ENCODE measurements around the gene SMYD5. TPM values are rescaled to one million over a fixed set of nuclear protein-coding genes. Genes with fewer than 3 reads are reported as not detected.
"Not testable (repeated sequence)": the region's sequence is repeated elsewhere in the genome, so short reads cannot be mapped to it uniquely, and the experiment has no call there.

Gene SMYD5
- total RNA-seq (2014; rRNA removed; shearing (Covaris generic); ENCODE audit: low replicate concordance): 26.2 and 57.3 TPM in 2 replicates

GRCh38 chr2:73214120-73215035 is at the start of gene SMYD5:
SMYD5 (plus strand) TSS chr2:73214245; CDS start chr2:73214267, 22 bp downstream.
- peak; percentile 87 for DNase-seq

GRCh38 chr2:73165978-73166377 is 48.1 kb upstream of the SMYD5 start:
- not testable (repeated sequence) for H3K27me3 ChIP-seq, H3K4me3 ChIP-seq, H3K9me3 ChIP-seq, H3K36me3 ChIP-seq, DNase-seq

More at GRCh38 chr2:73214120-73215035, at the start of gene SMYD5:
- Histone ChIP-seq H3K36me3 (peaks cover 7% of the 10 kb centered on the region), H3K27me3 (no peaks in the 10 kb centered on the region), H3K4me3 (peak within 1 kb of the TSS; percentile 92), H3K9me3 (no peaks in the 10 kb centered on the region)

- not testable (repeated sequence) for H3K36me3 ChIP-seq, H3K27me3 ChIP-seq, DNase-seq, H3K9me3 ChIP-seq, H3K4me3 ChIP-seq
Observed at GRCh38 chr2:73166813-73167212, 47.2 kb upstream of the SMYD5 start.

- H3K27me3 ChIP-seq, H3K4me3 ChIP-seq, H3K36me3 ChIP-seq, DNase-seq, H3K9me3 ChIP-seq: not testable (repeated sequence)
Observed at GRCh38 chr2:73168348-73168747, 45.7 kb upstream of the SMYD5 start.

GRCh38 chr2:73170341-73170740 is 43.7 kb upstream of the SMYD5 start:
- H3K4me3 ChIP-seq, H3K9me3 ChIP-seq, H3K27me3 ChIP-seq, H3K36me3 ChIP-seq, DNase-seq: not testable (repeated sequence)

- H3K36me3 ChIP-seq: no peaks in the 10 kb centered on the region
- H3K4me3 ChIP-seq: no peak overlapping the region
- no peak for DNase-seq
- peaks cover 7% of the 10 kb centered on the region; the same call in 1 of the 2 replicates for H3K27me3 ChIP-seq
- H3K9me3 ChIP-seq: no peaks in the 10 kb centered on the region
Observed at GRCh38 chr2:73172963-73173362, 41.1 kb upstream of the SMYD5 start.

GRCh38 chr2:73173781-73174180 is 40.3 kb upstream of the SMYD5 start:
- H3K36me3 ChIP-seq: no peaks in the 10 kb centered on the region
- no peaks in the 10 kb centered on the region for H3K9me3 ChIP-seq
- peaks cover 10% of the 10 kb centered on the region for H3K27me3 ChIP-seq
- no peak for DNase-seq
- no peak overlapping the region for H3K4me3 ChIP-seq

- Histone ChIP-seq H3K9me3 (no peaks in the 10 kb centered on the region), H3K36me3 (no peaks in the 10 kb centered on the region), H3K4me3 (no peak overlapping the region), H3K27me3 (peaks cover 12% of the 10 kb centered on the region)
- no peak for DNase-seq
Observed at GRCh38 chr2:73174244-73174643, 39.8 kb upstream of the SMYD5 start.

GRCh38 chr2:73174941-73175662 is 38.9 kb upstream of the SMYD5 start:
- peaks cover 17% of the 10 kb centered on the region for H3K27me3 ChIP-seq
- no peak overlapping the region for H3K4me3 ChIP-seq
- no peak for DNase-seq

GRCh38 chr2:73175663-73176204 is 38.3 kb upstream of the SMYD5 start:
- Histone ChIP-seq H3K27me3 (peaks cover 23% of the 10 kb centered on the region), H3K9me3 (no peaks in the 10 kb centered on the region), H3K4me3 (no peak overlapping the region), H3K36me3 (no peaks in the 10 kb centered on the region)
- no peak for DNase-seq

More at GRCh38 chr2:73174941-73175662, 38.9 kb upstream of the SMYD5 start:
- no peaks in the 10 kb centered on the region for H3K36me3 ChIP-seq
- H3K9me3 ChIP-seq: no peaks in the 10 kb centered on the region

- DNase-seq: no peak
- Histone ChIP-seq H3K36me3 (no peaks in the 10 kb centered on the region), H3K9me3 (no peaks in the 10 kb centered on the region), H3K4me3 (no peak overlapping the region), H3K27me3 (peaks cover 29% of the 10 kb centered on the region)
Observed at GRCh38 chr2:73176205-73176880, 37.7 kb upstream of the SMYD5 start.

GRCh38 chr2:73176881-73177644 is 37.0 kb upstream of the SMYD5 start:
- no peaks in the 10 kb centered on the region for H3K36me3 ChIP-seq
- no peaks in the 10 kb centered on the region for H3K9me3 ChIP-seq
- peak overlapping the region; percentile 49 for H3K4me3 ChIP-seq
- peaks cover 29% of the 10 kb centered on the region for H3K27me3 ChIP-seq
- peak; percentile 84 for DNase-seq

- Histone ChIP-seq H3K9me3 (no peaks in the 10 kb centered on the region), H3K27me3 (peaks cover 29% of the 10 kb centered on the region), H3K36me3 (no peaks in the 10 kb centered on the region), H3K4me3 (peak overlapping the region; percentile 49)
- DNase-seq: no peak
Observed at GRCh38 chr2:73177645-73178255, 36.3 kb upstream of the SMYD5 start.

GRCh38 chr2:73185965-73186364 is 28.1 kb upstream of the SMYD5 start:
- Histone ChIP-seq H3K9me3 (no peaks in the 10 kb centered on the region), H3K4me3 (no peak overlapping the region), H3K36me3 (no peaks in the 10 kb centered on the region), H3K27me3 (peaks cover 9% of the 10 kb centered on the region)
- no peak for DNase-seq

- 0 out of 2 replicates have a peak, but pooled peaks cover 5% of the 10 kb centered on the region for H3K27me3 ChIP-seq
- no peak overlapping the region for H3K4me3 ChIP-seq
- no peak for DNase-seq
- no peaks in the 10 kb centered on the region for H3K9me3 ChIP-seq
- no peaks in the 10 kb centered on the region for H3K36me3 ChIP-seq
Observed at GRCh38 chr2:73187549-73187948, 26.5 kb upstream of the SMYD5 start.

- no peaks in the 10 kb centered on the region for H3K9me3 ChIP-seq
- DNase-seq: no peak
- peaks cover 2% of the 10 kb centered on the region; the same call in 1 of the 2 replicates for H3K27me3 ChIP-seq
- H3K36me3 ChIP-seq: no peaks in the 10 kb centered on the region
- no peak overlapping the region for H3K4me3 ChIP-seq
Observed at GRCh38 chr2:73197579-73197978, 16.5 kb upstream of the SMYD5 start.

Data from MG63 (cell line).